Measurements from ENCODE around the gene MPO. TPM values are rescaled to one million over a fixed set of nuclear protein-coding genes. Genes with fewer than 3 reads are reported as not detected.
A peak's percentile ranks its signal among the peaks of the same experiment; 100 is the strongest.

The MPO gene
- total RNA-seq, 2 experiments from 2014 or later = not detected

GRCh38 chr17:58314706-58315015 lies 33.9 kb upstream of the MPO start:
- no peak overlapping the region for H2AFZ ChIP-seq (ENCODE audit: low read length)
- POLR2A ChIA-PET = interaction anchor here (0.7 to 1.3 kb wide), 3 partner anchors 9 to 29 kb away, joined by 3 to 5 read pairs (median 3); no protein-coding TSS in a partner anchor
- no TSS peak for BruUV-seq (replicated peaks)
- H3K4me3 ChIP-seq (ENCODE audit: low read depth, low read length, poor library complexity, severe bottlenecking) = no peak overlapping the region
- DNase-seq (ENCODE audit: low spot score) = no peak
- intact Hi-C loops (cut with micrococcal nuclease; ENCODE audit: unreplicated experiment) = no loop called here
- no peak overlapping the region for H3K4me2 ChIP-seq (ENCODE audit: low read length)
- no peaks in the 10 kb centered on the region for H3K9me2 ChIP-seq (ENCODE audit: insufficient read depth, low read length)
- CTCF ChIA-PET (ENCODE audit: unreplicated experiment) = interaction anchor here (1.0 kb wide), 1 partner anchor 11 kb away, joined by 3 read pairs; no protein-coding TSS in a partner anchor
- no peak overlapping the region for H3K27ac ChIP-seq (ENCODE audit: low read depth, low read length, poor library complexity, severe bottlenecking)
- H3K9me3 ChIP-seq (ENCODE audit: low read length) = no peaks in the 10 kb centered on the region
- no peaks in the 10 kb centered on the region for H4K20me1 ChIP-seq (ENCODE audit: insufficient read depth, low read length)
- H3K4me1 ChIP-seq (ENCODE audit: insufficient read depth, low read length, poor library complexity, severe bottlenecking) = peaks cover 15% of the 10 kb centered on the region
- H3K36me3 ChIP-seq (ENCODE audit: insufficient read depth, low read length) = no peaks in the 10 kb centered on the region
- H3K79me2 ChIP-seq (ENCODE audit: insufficient read depth, low read depth, low read length) = no peaks in the 10 kb centered on the region
- TF ChIP-seq EZH2phosphoT487 (IDR thresholded peaks at IDR 0.05; ENCODE audit: borderline replicate concordance, low read depth, low read length) = no peak
- TF ChIP-seq, protein P1, sequence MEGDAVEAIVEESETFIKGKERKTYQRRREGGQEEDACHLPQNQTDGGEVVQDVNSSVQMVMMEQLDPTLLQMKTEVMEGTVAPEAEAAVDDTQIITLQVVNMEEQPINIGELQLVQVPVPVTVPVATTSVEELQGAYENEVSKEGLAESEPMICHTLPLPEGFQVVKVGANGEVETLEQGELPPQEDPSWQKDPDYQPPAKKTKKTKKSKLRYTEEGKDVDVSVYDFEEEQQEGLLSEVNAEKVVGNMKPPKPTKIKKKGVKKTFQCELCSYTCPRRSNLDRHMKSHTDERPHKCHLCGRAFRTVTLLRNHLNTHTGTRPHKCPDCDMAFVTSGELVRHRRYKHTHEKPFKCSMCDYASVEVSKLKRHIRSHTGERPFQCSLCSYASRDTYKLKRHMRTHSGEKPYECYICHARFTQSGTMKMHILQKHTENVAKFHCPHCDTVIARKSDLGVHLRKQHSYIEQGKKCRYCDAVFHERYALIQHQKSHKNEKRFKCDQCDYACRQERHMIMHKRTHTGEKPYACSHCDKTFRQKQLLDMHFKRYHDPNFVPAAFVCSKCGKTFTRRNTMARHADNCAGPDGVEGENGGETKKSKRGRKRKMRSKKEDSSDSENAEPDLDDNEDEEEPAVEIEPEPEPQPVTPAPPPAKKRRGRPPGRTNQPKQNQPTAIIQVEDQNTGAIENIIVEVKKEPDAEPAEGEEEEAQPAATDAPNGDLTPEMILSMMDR (conservative IDR thresholded peaks at IDR 0.05; ENCODE audit: low read length) = no peak

DNA sequence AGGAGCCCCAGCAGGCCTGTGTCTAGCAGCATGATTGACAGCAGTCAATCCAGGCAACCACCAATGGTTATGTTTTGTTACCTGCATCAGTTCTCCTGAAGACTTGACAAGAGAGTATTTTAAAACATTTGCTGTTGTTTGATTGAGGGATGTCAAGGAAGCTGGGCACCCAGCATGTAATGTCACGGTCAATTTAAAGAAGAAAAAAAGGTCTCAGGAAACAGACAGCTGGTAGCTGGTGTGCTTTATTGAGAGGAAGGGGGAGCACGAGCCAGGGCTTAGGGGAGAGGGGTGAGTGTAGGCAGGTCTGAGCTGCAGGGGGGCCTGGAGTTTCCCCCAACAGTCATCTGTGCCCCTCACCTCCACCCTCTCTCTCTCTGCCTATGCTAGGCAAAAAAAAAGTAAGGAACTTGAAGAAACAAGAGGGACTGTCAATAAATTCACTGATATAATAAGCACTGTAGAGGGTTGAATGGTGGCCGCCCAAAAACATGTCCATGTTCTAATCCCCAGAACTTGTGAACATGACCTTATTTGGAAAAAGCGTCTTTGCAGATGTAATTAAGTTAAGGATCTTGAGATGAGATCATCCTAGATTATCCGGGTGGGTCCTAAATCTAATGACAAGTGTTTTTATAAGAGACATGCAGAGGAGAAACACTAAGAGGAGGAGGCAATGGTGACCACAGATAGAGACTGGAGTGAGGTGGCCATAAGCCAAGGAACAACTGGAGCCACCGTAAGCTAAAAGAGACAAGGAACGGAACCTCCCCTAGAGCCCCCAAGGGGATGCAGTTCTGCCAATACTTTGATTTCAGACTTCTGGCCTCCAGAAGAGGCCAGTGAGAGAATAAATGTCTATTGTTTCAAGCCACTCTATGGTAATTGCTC lies 33.3 kb upstream of the MPO start:
- no peaks in the 10 kb centered on the region for H3K9me2 ChIP-seq (ENCODE audit: insufficient read depth, low read length)
- intact Hi-C loops (cut with micrococcal nuclease; ENCODE audit: unreplicated experiment) = no loop called here

More for the DNA sequence above, 33.3 kb upstream of the MPO start:
- peaks cover 15% of the 10 kb centered on the region for H3K4me1 ChIP-seq (ENCODE audit: insufficient read depth, low read length, poor library complexity, severe bottlenecking)
- DNase-seq (ENCODE audit: low spot score) = no peak
- H4K20me1 ChIP-seq (ENCODE audit: insufficient read depth, low read length) = no peaks in the 10 kb centered on the region
- no peak overlapping the region for H3K27ac ChIP-seq (ENCODE audit: low read depth, low read length, poor library complexity, severe bottlenecking)
- CTCF ChIA-PET (ENCODE audit: unreplicated experiment) = interaction anchor here (1.0 kb wide), 1 partner anchor 10 kb away, joined by 3 read pairs; no protein-coding TSS in a partner anchor
- TSS peak; percentile 16 for BruUV-seq (replicated peaks)
- H3K9me3 ChIP-seq (ENCODE audit: low read length) = no peaks in the 10 kb centered on the region
- H3K4me3 ChIP-seq (ENCODE audit: low read depth, low read length, poor library complexity, severe bottlenecking) = no peak overlapping the region
- H3K4me2 ChIP-seq (ENCODE audit: low read length) = no peak overlapping the region
- no peak overlapping the region for H2AFZ ChIP-seq (ENCODE audit: low read length)
- TF ChIP-seq, protein P1 (conservative IDR thresholded peaks at IDR 0.05; ENCODE audit: low read length) = no peak
- no peak for TF ChIP-seq EZH2phosphoT487 (IDR thresholded peaks at IDR 0.05; ENCODE audit: borderline replicate concordance, low read depth, low read length)
- H3K36me3 ChIP-seq (ENCODE audit: insufficient read depth, low read length) = no peaks in the 10 kb centered on the region
- H3K79me2 ChIP-seq (ENCODE audit: insufficient read depth, low read depth, low read length) = no peaks in the 10 kb centered on the region
- POLR2A ChIA-PET = interaction anchor here (0.7 to 1.3 kb wide), 3 partner anchors 9 to 30 kb away, joined by 3 to 5 read pairs (median 3); no protein-coding TSS in a partner anchor
